ENCODE measurements around the gene C6orf89.

Gene C6orf89

DNA sequence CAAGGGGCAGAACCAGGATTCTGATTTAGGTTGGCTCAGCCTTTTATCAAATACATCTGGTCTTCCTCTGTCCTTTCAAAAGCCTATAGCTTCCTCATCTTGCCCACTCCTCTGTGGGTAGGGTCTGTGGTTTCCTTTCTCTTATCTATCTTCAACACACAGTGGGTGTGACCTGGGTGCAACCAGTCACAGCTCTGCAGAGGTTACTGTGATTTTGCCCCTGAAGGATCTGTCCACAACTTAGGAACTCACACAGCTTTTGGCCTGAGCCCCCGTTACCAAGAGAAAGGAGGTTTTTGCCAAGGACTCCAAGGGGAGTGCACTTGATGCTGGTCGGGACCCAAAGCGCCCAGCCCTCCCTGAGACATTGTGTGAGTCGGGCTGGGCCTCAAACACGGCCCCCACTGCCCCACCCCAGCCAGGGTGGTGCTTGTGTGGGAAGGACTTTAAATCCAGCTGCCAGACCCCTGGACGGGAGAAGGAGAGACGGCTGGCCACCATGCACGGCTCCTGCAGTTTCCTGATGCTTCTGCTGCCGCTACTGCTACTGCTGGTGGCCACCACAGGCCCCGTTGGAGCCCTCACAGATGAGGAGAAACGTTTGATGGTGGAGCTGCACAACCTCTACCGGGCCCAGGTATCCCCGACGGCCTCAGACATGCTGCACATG is 68.6 kb downstream of the C6orf89 start, which contains the start of gene PI16:
Gene PI16 (plus strand): TSS at position 477 of the 670 bp plus-strand sequence. CDS start 23 bp downstream, at position 500.
- DNase-seq (ENCODE audit: extremely low read depth, low read depth), result no peak
- no peak for TF ChIP-seq CTCF (IDR thresholded peaks at IDR 0.05; ENCODE audit: low read depth, low read length)

DNA sequence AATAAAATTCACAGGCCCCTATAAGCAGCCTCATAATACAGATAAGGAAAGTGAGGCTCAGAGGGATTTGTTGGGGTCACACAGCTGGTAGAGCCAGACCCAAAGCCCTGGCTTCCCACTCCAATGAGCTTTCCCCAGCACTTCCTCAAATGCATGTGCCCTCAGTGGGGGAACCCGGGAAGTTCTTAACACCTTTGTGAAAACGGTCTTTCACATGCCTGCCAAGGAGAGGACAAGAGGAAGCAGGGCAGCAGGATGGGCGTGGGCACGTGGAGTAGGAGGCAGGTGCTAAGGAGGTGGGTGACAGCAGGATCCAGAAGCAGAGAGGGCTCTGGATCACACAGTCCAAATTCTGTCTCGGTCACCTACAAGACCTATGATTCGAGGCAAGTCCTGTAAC is 69.4 kb downstream of the C6orf89 start:
- no peak for DNase-seq (ENCODE audit: extremely low read depth, low read depth)
- no peak for TF ChIP-seq CTCF (IDR thresholded peaks at IDR 0.05; ENCODE audit: low read depth, low read length)

- TF ChIP-seq CTCF (IDR thresholded peaks at IDR 0.05; ENCODE audit: low read depth, low read length), result no peak
- DNase-seq (ENCODE audit: extremely low read depth, low read depth), result no peak
Measured at GRCh38 chr6:36955671-36956445, 70.1 kb downstream of the C6orf89 start.

DNA sequence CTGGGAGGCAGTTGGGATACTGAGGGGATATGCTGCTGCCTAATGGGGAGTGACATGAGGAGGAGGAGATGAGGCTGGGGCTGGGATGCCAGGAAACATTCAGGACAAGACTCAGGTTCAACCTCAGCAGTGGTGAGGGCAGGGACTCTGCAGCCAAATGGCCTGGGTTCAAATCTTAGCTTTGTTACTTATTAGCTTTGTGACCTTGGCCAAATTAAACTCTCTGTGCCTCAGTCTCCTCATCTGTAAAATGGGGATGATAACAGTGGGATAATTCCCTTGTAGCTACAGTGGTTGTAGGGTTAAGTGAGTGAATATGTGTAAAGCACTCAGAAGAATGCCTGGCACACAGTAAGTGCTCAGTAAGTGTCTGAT is 70.7 kb downstream of the C6orf89 start:
- TF ChIP-seq CTCF (IDR thresholded peaks at IDR 0.05; ENCODE audit: low read depth, low read length), result no peak
- DNase-seq (ENCODE audit: extremely low read depth, low read depth), result no peak

DNA sequence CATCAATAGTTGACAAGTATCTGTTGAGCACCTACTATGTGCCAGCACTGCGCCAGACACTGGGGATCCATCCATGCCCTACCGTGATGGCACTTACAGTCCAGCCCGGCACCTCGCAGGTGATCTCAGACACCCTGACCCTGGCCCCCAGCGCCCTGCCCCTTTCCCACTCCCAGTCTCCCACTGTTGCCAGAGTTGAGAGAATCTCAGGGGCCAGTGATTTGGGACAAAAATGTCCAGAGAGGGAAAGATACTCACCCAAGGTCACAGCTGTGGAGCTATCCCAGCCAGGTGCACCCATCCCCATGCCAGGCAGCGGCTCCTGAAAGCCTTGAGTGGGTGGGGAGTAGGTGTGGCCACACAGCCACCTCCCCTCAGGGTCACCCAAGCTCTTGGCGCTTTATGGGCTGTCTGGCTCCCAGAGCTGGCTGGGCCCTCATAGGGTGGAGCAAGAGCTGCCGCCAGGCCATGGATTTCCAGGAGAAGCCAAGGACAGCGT is 72.1 kb downstream of the C6orf89 start:
- no peak for TF ChIP-seq CTCF (IDR thresholded peaks at IDR 0.05; ENCODE audit: low read depth, low read length)
- no peak for DNase-seq (ENCODE audit: extremely low read depth, low read depth)

DNA sequence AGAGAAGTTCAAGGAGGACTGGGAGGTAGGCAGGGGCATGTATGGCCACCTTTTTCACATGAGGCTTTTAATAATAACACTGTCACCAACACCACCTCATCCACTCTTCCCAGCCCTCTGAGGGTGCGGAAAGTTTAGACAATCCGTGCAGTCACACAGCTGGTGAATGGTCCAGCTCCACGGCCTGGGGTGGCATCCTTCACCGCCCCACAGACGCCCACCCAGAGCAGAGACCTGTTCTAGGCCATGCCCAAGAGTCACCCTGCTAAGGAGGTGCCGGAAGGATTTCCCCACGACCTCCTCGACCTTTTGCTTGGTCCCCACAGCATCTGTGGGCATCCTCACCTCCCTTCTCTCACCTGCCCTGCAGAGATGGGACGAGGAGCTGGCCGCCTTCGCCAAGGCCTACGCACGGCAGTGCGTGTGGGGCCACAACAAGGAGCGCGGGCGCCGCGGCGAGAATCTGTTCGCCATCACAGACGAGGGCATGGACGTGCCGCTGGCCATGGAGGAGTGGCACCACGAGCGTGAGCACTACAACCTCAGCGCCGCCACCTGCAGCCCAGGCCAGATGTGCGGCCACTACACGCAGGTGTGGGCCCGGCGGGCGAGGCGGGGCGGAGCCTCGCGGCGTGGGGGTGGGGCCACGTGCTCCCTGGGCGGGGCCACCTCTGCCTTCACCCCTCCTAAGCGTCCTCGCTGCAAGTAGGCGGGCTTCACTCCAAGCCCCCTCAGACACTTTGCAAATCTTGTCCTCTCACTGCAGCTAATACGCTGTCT is 73.2 kb downstream of the C6orf89 start:
- DNase-seq (ENCODE audit: extremely low read depth, low read depth), result no peak

More for the DNA sequence above, 73.2 kb downstream of the C6orf89 start:
- TF ChIP-seq CTCF (IDR thresholded peaks at IDR 0.05; ENCODE audit: low read depth, low read length), result no peak

Data from AG09319 (cell line).